ENCODE measurements around the gene ETV3.

ETV3 gene

GRCh38 chr1:157088607-157089006, 49.6 kb downstream of the ETV3 start:
- H3K4me3 ChIP-seq (ENCODE audit: insufficient read depth, low read length, poor library complexity, severe bottlenecking), result no peak overlapping the region
- TF ChIP-seq CTCF (IDR thresholded peaks at IDR 0.05; ENCODE audit: insufficient read depth, low read length, poor library complexity, severe bottlenecking), result no peak
- TF ChIP-seq EZH2phosphoT487 (conservative IDR thresholded peaks at IDR 0.05; ENCODE audit: low read length), result no peak
- no peaks in the 10 kb centered on the region for H4K20me1 ChIP-seq (ENCODE audit: low read depth, low read length)
- H3K27me3 ChIP-seq (ENCODE audit: low read length), result no peaks in the 10 kb centered on the region
- no peaks in the 10 kb centered on the region for H3K79me2 ChIP-seq (ENCODE audit: insufficient read depth, low read length)
- H3K4me2 ChIP-seq (ENCODE audit: low read depth, low read length, poor library complexity, severe bottlenecking), result no peak overlapping the region
- no peaks in the 10 kb centered on the region for H3K9me2 ChIP-seq (replicated peaks; ENCODE audit: insufficient read depth, low read length)
- no peaks in the 10 kb centered on the region for H3F3A ChIP-seq (ENCODE audit: insufficient read depth)
- H3K9ac ChIP-seq (ENCODE audit: low read length), result no peak overlapping the region
- H2AFZ ChIP-seq (ENCODE audit: low read depth, low read length, severe bottlenecking), result no peak overlapping the region
- no peak overlapping the region for H3K27ac ChIP-seq (ENCODE audit: low read depth, low read length)
- H3K36me3 ChIP-seq (ENCODE audit: low read length), result no peaks in the 10 kb centered on the region
- no peaks in the 10 kb centered on the region for H3K9me3 ChIP-seq (ENCODE audit: insufficient read depth, low read length)

GRCh38 chr1:157087030-157087429, 51.2 kb downstream of the ETV3 start:
- H3K4me2 ChIP-seq (ENCODE audit: low read depth, low read length, poor library complexity, severe bottlenecking), result no peak overlapping the region
- H3K27ac ChIP-seq (ENCODE audit: low read depth, low read length), result no peak overlapping the region
- no peaks in the 10 kb centered on the region for H3K9me2 ChIP-seq (replicated peaks; ENCODE audit: insufficient read depth, low read length)
- H3K36me3 ChIP-seq (ENCODE audit: low read length), result no peaks in the 10 kb centered on the region
- H3K79me2 ChIP-seq (ENCODE audit: insufficient read depth, low read length), result no peaks in the 10 kb centered on the region
- H2AFZ ChIP-seq (ENCODE audit: low read depth, low read length, severe bottlenecking), result no peak overlapping the region
- no peak overlapping the region for H3K9ac ChIP-seq (ENCODE audit: low read length)
- no peaks in the 10 kb centered on the region for H3K27me3 ChIP-seq (ENCODE audit: low read length)
- H3K9me3 ChIP-seq (ENCODE audit: insufficient read depth, low read length), result no peaks in the 10 kb centered on the region
- no peak overlapping the region for H3K4me3 ChIP-seq (ENCODE audit: insufficient read depth, low read length, poor library complexity, severe bottlenecking)
- no peaks in the 10 kb centered on the region for H3F3A ChIP-seq (ENCODE audit: insufficient read depth)
- H4K20me1 ChIP-seq (ENCODE audit: low read depth, low read length), result no peaks in the 10 kb centered on the region
- TF ChIP-seq EZH2phosphoT487 (conservative IDR thresholded peaks at IDR 0.05; ENCODE audit: low read length) (no peak), CTCF (IDR thresholded peaks at IDR 0.05; ENCODE audit: insufficient read depth, low read length, poor library complexity, severe bottlenecking) (no peak)

- TF ChIP-seq CTCF (IDR thresholded peaks at IDR 0.05; ENCODE audit: insufficient read depth, low read length, poor library complexity, severe bottlenecking) (no peak), EZH2phosphoT487 (conservative IDR thresholded peaks at IDR 0.05; ENCODE audit: low read length) (no peak)
- H2AFZ ChIP-seq (ENCODE audit: low read depth, low read length, severe bottlenecking), result no peak overlapping the region
Observed at GRCh38 chr1:157086299-157086698, 51.9 kb downstream of the ETV3 start.

More at GRCh38 chr1:157086299-157086698, 51.9 kb downstream of the ETV3 start:
- no peaks in the 10 kb centered on the region for H3K36me3 ChIP-seq (ENCODE audit: low read length)
- H4K20me1 ChIP-seq (ENCODE audit: low read depth, low read length), result no peaks in the 10 kb centered on the region
- no peak overlapping the region for H3K9ac ChIP-seq (ENCODE audit: low read length)
- H3K27ac ChIP-seq (ENCODE audit: low read depth, low read length), result no peak overlapping the region
- H3K4me3 ChIP-seq (ENCODE audit: insufficient read depth, low read length, poor library complexity, severe bottlenecking), result no peak overlapping the region
- H3K79me2 ChIP-seq (ENCODE audit: insufficient read depth, low read length), result no peaks in the 10 kb centered on the region
- no peaks in the 10 kb centered on the region for H3K9me2 ChIP-seq (replicated peaks; ENCODE audit: insufficient read depth, low read length)
- H3K4me2 ChIP-seq (ENCODE audit: low read depth, low read length, poor library complexity, severe bottlenecking), result no peak overlapping the region
- H3K27me3 ChIP-seq (ENCODE audit: low read length), result no peaks in the 10 kb centered on the region
- no peaks in the 10 kb centered on the region for H3F3A ChIP-seq (ENCODE audit: insufficient read depth)
- H3K9me3 ChIP-seq (ENCODE audit: insufficient read depth, low read length), result no peaks in the 10 kb centered on the region
